Measurements from ENCODE around the gene CEP131.

CEP131 gene

DNA sequence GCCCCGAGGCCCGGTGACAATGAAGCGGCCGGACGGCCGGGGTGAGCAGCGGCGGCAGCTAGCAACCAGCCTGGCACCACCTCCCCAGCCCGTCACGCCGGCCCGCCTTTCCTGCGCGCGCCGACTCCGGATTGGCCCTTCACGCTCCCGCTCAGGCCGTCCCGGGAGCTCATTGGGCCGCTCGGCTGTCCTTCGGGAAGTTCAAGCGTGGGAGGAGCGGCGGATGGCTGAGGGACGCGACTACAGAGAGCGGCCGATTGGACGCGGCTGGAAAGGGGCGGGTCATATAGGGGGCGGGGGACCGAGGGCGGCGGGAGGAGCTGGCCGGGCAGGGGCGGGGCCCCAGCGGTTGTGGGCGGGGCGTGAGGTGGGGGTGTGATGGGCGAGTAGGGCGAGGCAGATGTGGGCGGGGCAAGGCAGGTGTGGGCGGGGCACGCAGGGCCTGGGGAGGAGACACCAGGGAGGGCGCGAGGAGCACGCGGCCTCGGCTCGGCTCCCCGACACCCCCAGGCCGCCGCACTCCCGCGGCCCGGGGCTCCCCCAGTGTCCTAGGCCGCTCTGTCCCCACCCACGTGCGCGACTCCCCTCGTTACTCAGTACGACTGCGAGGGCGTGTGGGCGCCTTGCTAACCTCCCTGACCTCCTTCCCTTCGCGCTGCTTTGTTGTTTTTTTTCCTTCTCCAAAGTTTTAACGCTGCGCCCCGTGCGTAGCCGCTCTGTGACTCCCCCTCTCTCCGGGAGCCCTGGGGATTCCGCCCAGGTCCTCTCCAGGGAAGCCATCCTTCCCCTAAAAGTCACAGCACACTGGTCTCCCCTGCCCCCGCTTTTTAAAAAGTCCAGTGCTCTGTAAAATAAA lies at the start of gene CEP131:
TSS of gene CEP131 (minus strand) at position 60 of the 856 bp plus-strand sequence. CDS start 2,909 bp downstream, outside the sequence.
- in situ Hi-C loops (cut with MboI; ENCODE audit: low sequenced_read_pairs), result no loop called here

DNA sequence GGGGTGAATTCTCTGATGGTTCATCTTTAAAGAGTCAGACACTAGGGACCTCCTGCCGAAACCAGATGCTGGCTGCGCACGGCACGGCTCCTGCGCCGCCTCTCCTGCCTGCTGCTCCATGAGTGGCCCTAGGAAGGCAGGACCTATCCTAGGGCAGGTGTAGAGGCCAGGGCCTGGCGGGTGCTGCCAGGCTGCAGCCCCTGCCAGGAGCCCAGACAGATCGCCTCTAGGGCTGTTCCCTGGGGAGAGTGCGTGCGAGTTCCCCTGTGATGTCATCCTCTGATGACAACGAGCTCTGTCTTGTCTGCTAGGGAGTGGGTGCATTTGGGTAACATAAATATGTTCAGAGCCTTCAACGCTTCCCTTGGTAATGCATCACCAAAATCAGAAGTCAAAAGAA lies 48.5 kb upstream of the CEP131 start:
- in situ Hi-C loops (cut with MboI; ENCODE audit: low sequenced_read_pairs), result loop anchor here (25.0 kb wide), 1 partner anchor 316 kb away; no protein-coding TSS in a partner anchor

DNA sequence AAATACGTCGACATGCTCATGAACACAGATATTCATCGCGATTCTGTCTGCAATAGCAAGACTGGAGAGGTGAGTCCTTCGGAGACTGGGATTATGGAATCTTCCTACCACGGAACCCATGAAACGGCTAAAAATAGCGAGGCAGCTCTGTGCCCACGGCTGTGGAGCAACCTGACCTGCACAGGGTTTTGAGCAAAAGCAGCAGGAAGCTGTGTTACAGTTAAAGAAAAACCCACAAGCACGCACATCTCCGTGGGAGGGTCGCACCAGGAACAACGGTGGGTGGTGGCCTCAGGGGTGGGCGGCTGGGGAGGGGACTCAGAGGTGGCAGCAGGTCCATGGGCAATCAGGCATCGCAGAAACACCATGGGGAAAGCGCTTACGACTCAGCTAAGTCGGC lies 47.5 kb upstream of the CEP131 start:
- in situ Hi-C loops (cut with MboI; ENCODE audit: low sequenced_read_pairs), result loop anchor here (25.0 kb wide), 1 partner anchor 317 kb away; no protein-coding TSS in a partner anchor

DNA sequence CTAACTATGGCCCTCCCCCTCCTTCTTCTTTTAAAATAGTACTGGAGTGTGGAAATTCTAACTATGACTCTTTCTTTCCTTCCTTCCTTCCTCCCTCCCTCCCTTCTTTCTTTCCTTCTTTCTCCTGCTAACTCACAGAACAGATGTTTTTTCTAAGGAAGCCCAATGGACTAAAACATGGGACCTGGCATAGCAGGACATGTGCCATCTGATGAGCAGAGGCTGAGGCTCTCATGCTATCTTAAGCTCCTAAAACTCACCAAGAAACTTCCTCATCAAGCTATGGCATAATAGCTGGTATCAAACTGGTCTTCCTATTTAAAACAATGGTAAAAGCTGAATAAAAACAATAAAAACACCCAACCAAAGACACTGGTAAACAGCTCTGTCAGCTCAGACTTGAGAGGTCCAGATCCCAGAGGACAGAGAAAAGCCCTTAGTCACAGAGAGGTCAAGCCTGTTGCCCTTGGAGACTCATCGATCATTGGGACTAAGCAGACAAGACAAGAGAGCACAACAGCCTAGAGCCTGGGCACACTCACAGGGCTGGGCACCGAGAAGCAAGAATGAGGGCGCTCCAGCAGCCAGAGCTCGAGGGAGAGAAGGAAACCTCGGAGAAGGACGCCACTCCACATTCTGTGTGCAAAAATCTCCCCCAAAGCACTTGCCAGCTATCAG lies 44.8 kb upstream of the CEP131 start:
- in situ Hi-C loops (cut with MboI; ENCODE audit: low sequenced_read_pairs), result loop anchor here (25.0 kb wide), 1 partner anchor 320 kb away; no protein-coding TSS in a partner anchor

DNA sequence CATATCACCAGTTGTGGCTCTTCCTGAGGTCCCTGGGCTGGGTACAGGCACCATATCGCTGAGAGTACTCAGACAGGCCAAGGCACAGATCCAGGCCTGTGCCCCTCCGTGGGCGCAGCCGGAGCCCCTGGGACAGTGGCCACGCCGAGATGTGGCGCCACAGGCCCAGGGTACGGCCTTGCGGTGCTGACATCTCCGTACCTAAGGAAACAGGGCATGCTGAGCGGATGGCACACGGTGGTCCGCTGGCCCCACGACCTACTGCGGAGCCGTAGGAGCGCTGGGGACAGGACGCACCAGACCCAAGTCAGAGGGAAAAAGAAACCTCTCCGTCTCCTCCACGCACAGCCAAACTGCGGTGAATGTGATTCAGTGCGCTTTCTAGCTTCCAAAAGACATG lies 42.8 kb upstream of the CEP131 start:
- in situ Hi-C loops (cut with MboI; ENCODE audit: low sequenced_read_pairs), result loop anchor here (25.0 kb wide), 1 partner anchor 322 kb away; no protein-coding TSS in a partner anchor

DNA sequence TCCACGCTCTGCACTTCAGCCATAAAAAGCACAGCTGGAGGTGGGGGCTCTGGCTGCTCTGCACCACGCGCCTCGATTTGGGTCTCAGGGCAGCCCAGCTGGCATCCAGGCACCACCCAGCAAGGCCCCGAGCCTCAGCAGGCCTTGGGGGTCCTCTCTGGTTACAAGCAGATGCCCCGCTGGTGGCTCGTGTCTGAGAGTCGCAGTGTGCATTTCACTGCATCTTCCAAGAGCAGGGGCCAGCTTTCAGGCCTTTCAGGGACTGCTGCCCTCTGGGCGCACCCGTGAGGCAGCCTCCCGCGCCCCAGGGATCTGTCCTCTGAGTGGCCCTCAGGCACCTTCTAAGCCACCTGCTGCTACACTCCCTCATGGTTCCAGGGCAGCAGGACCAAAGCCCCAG lies 41.9 kb upstream of the CEP131 start:
- in situ Hi-C loops (cut with MboI; ENCODE audit: low sequenced_read_pairs), result loop anchor here (25.0 kb wide), 1 partner anchor 323 kb away; no protein-coding TSS in a partner anchor

DNA sequence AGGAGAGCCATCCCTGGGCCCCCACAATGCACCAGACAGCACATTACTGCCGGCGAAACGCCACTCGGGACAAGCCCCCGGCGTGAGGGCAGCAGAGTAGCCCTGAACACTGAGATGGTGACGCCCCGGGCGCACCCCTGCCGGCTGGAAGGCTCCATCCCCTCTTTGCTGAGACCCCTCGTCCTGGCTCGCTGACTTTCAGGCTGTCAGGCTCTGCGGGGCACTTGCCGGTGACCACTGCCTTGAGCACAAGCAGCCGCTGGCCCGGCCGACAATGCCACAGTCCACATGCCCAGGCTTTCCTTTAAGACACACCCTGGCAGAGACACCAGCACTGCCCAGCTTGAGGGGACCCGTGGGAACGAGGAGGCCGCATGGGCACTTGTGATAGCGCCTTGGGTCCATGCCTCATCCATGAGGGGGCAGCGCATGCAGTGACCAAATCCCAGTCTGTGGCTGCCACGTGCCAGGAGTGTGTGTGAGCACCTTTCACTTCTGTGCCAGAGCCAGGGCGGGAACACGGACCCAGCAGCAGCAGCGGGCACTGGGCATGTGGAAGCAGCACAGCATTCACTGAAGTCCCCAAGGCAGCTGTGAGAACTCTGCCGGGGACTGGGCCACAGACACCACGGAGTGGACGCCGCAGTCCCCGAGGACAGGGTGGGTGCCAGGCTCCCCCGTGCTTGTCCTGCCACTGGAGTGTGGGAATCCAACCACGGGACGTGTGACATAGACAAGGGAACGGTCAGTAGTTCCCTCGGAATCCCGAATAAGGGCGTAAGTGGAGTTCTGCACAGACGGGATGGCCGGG lies 40.8 kb upstream of the CEP131 start:
- in situ Hi-C loops (cut with MboI; ENCODE audit: low sequenced_read_pairs), result loop anchor here (25.0 kb wide), 1 partner anchor 324 kb away; no protein-coding TSS in a partner anchor

DNA sequence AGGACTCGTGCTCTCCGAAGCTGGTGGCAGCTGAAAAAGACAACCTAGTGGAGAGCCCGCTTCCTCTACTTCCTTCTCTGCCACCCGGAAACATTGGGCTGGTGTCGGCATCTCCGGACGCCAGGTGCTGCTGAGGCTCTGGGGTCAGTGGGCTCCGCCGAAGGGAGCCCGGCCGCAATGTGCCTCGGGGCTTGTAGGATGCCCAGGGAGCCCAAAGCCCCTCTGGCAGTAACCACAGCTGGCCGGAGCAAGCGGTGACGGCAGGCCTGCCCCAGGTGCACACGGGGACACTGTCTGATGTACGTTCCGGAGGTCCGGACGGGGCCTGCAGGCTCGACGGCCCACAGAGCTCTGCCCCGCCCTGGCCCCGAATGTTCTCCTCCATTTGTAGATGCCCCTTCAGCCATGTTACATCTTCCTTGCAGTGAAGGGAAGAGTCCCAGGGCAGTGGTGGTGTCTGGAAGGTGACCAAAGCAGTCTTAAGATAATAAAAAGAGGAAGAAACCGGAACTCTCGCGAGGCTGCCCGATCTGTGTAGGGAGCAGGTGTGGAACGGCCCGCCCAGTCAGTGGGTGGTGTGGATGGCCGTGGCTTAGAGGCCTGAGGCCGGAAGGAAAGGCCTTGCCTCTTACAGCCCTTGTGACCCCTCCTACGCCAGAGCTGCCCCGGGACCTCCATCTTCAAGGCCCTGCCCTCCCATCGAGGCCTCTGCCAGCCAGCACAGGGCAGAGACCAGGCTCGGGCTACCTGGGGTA lies 39.0 kb upstream of the CEP131 start:
- in situ Hi-C loops (cut with MboI; ENCODE audit: low sequenced_read_pairs), result loop anchor here (25.0 kb wide), 1 partner anchor 326 kb away; no protein-coding TSS in a partner anchor

DNA sequence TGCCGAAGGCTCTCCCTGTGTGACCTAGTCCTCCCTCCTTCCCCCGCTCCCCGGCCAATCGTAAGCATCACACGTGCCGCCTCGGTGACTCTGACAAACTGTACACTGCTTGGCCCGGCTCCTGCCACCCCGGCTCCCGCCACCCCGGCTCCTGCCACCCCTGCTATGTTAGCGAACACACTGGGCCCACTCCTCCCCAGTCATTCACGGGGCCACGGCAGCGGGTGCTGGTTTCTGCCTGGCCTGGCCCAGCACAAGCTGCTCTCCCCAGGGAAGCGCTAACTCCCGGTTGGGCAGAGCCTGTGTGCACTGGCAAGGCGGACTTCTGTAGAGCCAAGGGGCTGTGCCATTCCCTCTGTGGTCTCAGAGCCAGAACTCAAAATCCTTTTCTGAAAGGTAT lies 38.3 kb upstream of the CEP131 start:
- in situ Hi-C loops (cut with MboI; ENCODE audit: low sequenced_read_pairs), result loop anchor here (25.0 kb wide), 1 partner anchor 326 kb away; no protein-coding TSS in a partner anchor

DNA sequence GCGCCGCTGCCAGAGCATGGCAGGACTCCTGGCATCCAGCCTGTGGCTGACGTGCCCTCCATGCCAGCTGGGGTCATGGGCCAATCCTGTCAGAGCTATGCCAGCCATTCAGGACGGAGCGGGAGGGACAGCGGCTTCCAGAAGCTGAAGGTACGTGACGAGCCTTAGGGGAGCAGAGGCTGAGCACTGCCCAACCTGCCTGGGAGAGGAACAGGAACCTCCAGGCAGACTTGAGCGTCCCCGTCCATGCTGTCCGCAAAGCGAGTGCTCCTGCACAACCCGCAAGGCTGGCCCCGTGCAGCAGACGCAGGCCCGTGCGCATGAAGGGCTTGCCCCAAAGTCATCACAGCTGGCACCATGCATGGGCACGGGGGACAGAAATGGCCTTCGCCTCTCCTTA lies 37.9 kb upstream of the CEP131 start:
- in situ Hi-C loops (cut with MboI; ENCODE audit: low sequenced_read_pairs), result loop anchor here (25.0 kb wide), 1 partner anchor 327 kb away; no protein-coding TSS in a partner anchor

DNA sequence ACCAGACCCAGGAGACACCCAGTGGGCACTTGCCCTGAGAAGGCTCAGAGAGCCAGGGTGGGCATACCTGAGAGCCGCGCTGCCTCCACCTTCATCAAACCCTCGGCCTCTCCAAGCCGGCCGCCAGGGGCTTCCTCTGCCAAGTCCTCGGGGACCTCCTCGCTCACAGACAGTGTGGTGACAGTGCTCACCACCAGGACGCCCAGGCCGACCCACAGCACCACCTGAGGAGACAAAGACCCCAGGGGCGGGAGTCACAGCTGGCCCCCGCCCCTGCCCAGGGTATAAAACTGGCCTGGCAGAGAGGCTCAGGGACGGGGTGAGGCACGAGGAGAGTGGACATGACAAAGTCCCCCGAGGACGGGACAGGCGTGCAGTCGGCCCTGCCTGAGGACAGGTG lies 37.4 kb upstream of the CEP131 start:
- in situ Hi-C loops (cut with MboI; ENCODE audit: low sequenced_read_pairs), result loop anchor here (25.0 kb wide), 1 partner anchor 327 kb away; no protein-coding TSS in a partner anchor

DNA sequence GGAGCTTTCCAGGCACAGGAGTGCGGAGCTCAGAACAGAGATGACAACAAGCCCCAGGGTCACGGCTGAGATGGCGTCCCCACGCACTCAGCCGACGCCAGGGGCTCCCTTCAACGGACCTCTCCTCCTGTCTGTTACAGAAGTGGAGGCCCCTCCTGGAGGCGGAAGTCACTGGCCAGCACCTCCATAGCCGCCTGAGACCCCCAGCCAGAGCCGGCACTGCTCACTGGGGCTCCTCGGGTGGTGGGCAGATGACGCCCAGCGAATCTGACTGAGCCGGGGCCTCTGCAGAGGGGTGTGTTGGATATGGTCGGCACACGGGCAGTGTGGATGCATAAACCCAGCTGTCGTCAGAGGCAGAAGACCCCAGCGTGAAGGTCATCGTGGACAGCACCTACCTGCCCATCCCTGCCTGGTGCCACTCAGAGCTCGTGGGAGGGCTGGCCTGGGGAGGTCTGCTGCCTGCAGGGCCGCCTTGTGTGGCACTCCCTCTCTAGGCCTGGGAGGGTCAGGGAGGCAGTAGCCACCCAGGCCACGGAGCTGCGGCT lies 36.4 kb upstream of the CEP131 start:
- in situ Hi-C loops (cut with MboI; ENCODE audit: low sequenced_read_pairs), result loop anchor here (10.0 to 25.0 kb wide), 2 partner anchors 226 to 328 kb away; no protein-coding TSS in a partner anchor

DNA sequence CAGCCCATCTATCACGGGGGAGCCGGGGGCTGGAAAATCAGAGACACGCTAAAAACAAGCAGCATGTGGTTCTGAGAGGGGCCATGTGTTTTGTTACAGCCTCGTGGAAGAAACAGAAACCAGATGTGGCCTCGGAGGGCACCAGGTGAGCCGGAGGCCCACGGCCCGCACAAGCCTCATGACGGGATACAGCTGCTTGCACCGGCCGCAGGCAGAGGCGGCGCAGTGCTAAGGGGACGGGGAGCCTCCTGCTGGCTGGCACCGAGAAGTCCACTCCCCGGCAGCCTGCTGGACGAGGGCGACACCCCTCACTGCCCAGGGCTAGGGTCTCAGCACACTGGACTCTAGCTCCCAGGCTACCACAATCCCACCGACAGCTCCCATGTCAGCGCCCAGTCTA lies 35.5 kb upstream of the CEP131 start:
- in situ Hi-C loops (cut with MboI; ENCODE audit: low sequenced_read_pairs), result loop anchor here (10.0 to 25.0 kb wide), 2 partner anchors 227 to 329 kb away; no protein-coding TSS in a partner anchor

DNA sequence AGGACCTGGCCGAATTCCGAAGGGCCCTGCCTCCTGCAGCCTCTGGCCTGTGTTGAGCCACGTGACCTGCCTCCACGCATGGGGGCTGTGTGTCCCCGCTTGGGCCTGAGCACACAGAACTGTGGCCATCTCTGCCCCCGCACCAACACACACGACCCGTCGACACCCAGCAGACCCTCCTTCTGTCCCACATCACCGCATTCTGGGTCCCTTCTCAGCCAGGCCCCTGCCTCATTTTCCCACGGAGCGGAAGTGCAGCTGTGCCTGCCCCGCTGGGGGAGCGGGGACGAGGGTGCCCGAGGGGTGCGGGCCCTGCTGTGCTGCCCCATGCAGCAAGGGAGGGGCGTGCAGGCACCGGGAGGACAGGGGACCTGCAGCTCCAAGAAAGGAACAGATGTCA lies 34.8 kb upstream of the CEP131 start:
- in situ Hi-C loops (cut with MboI; ENCODE audit: low sequenced_read_pairs), result loop anchor here (10.0 to 25.0 kb wide), 2 partner anchors 227 to 330 kb away; no protein-coding TSS in a partner anchor

DNA sequence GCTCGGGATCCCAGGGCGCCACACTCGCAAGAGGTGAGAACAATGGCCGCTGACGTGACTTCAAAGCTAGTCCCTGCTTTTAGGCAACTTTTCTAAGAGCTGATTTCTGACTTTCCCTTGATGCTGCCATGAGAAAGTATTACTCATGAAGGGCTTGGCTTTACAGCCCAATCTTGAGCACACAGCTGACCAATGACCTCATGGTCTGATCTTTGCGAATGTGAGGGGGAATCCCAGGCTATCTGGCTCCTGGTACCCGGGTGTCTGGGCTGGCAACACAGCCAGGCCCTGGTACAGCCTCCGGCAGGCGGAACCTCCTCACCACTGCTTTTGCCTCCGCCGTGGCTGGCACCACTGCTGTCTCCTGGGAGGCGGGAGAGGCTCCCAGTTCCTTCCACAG lies 33.9 kb upstream of the CEP131 start:
- in situ Hi-C loops (cut with MboI; ENCODE audit: low sequenced_read_pairs), result loop anchor here (10.0 to 25.0 kb wide), 2 partner anchors 228 to 331 kb away; no protein-coding TSS in a partner anchor

DNA sequence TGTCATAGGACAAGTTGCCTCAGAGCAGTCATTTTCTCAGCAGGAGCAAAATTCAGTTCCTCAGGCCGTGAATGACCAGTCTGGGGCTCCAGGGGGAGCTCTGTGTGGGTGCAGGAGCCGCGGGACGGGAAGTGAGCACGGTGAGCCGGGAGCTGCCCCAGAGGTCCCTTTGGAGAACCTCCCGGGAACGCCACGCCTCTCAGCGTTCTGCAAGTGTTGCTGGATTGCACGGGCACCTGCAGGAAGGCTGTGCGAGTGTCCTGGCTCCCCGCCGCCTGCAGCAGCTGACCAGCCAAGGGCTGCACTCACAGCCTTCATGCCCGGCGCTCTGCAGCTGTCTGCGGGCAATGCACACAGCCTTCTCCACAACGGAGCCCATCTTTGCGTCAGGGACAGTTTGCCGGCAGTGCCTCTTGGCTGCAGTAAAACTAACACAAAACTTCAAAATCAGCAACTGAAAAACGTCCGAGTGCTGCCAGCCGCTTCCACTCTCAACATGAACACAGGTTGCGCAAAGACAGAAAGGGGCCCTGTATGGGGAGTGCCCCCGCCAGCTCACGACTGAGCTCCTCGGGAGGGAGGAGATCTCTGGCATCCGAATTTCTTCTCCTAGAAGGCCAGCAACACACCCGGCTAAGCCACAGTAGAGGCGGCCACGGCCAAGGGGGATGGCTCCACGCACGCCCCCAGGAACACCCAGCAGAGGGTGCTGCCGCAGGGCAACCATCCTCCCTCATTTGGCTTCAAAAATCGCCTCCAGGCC lies 32.4 kb upstream of the CEP131 start:
- in situ Hi-C loops (cut with MboI; ENCODE audit: low sequenced_read_pairs), result loop anchor here (10.0 to 25.0 kb wide), 2 partner anchors 230 to 332 kb away; no protein-coding TSS in a partner anchor

DNA sequence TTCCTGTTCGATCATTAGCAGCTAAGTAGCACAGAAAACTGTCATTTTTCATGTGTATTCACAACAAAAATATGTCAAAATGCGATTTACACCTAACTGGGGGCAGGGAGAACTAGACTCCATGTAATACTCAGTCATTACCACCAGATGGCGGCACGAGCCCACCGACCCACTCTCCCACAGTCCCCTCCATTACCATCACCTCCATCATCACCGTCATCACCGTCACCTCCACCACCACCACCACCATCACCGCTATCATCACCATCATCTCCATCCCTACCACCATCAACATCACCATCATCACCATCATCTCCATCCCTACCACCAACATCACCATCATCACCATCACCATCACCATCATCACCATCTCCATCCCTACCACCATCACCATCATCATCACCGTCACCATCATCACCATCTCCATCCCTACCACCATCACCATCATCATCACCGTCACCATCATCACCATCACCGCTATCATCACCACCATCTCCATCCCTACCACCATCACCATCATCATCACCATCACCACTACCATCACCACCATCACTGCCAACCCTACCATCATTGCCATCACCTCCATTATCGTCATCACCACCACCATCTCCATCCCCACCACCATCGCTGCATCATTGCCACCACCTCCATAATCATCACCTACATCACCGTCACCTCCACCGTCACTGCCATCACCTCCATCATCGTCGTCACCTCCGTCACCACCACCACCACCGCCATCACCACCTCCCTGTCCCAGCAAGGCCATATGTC lies 30.8 kb upstream of the CEP131 start:
- in situ Hi-C loops (cut with MboI; ENCODE audit: low sequenced_read_pairs), result loop anchor here (10.0 to 25.0 kb wide), 2 partner anchors 231 to 334 kb away; no protein-coding TSS in a partner anchor

DNA sequence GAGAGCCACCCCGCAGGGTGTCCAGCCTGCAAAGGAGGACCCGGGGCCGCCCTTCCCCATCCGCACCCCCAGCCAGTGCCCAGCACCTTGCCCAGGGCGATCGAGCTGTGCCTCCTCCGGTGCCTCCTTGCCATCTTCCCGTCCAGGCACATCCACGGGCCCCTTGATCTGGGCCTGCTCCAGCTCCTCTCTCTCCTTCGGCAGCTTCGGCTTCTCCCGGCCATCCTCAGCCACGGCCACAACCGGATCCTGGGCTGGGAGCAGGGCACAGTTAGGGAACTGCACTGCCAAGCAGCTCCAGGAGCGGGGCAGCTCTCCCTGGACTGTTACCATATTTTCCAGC lies 30.2 kb upstream of the CEP131 start:
- in situ Hi-C loops (cut with MboI; ENCODE audit: low sequenced_read_pairs), result loop anchor here (10.0 to 25.0 kb wide), 2 partner anchors 232 to 334 kb away; no protein-coding TSS in a partner anchor

All from HL-60/S4 (cell line).